ENCODE results near the gene NR1D2.

NR1D2 gene

GRCh38 chr3:23916152-23916885 is 28.8 kb upstream of the NR1D2 start (continued):
- TF ChIP-seq ZEB2 (tag by site-specific recombination; IDR thresholded peaks at IDR 0.05): no peak
- TF ChIP-seq ZNF133 (tag by site-specific recombination; IDR thresholded peaks at IDR 0.05): peak; percentile 20; the same call in 1 of the 2 replicates
- TF ChIP-seq ZNF18 (tag by site-specific recombination; IDR thresholded peaks at IDR 0.05): 0 out of 2 replicates have a peak, but pooled peaks have one; percentile 3
- TF ChIP-seq ZNF398 (tag by site-specific recombination; IDR thresholded peaks at IDR 0.05): 0 out of 2 replicates have a peak, but pooled peaks have one; percentile 9

GRCh38 chr3:23916886-23917678 is 28.0 kb upstream of the NR1D2 start, which contains the start of the genes NKIRAS1 and RPL15:
TSS of gene NKIRAS1 (minus strand) at chr3:23916990. CDS start at chr3:23910904, 6,086 bp downstream.
TSS of gene RPL15 (plus strand) at chr3:23917132. CDS start at chr3:23917860, 728 bp downstream.
- peaks cover 7% of the 10 kb centered on the region for H3K4me1 ChIP-seq (ENCODE audit: control insufficient read depth, insufficient read depth, low read length)
- ChIA-PET CTCF (interaction anchor here (0.7 kb wide), 1 partner anchor 28 kb away, joined by 4 read pairs; no protein-coding TSS in a partner anchor), POLR2A (interaction anchor here (0.6 to 2.1 kb wide), 46 partner anchors 8 to 714 kb away, joined by 3 to 24 read pairs (median 4); partner anchors contain the start of gene UBE2E2)
- peak within 1 kb of the TSS; percentile 100 for H3K4me3 ChIP-seq (ENCODE audit: low read depth, low read length)
- H3K27ac ChIP-seq (ENCODE audit: extremely low read depth, low read depth, low read length): peak within 1 kb of the TSS; percentile 98
- H3K36me3 ChIP-seq (ENCODE audit: control insufficient read depth in 2 of 2, insufficient read depth in 1 of 2, low read length in 2 of 2): peaks cover 3 to 45% of the 10 kb centered on the region in 2 experiments; a peak in 2 of 3 replicates
- H3K9me3 ChIP-seq (ENCODE audit: control insufficient read depth, insufficient read depth, low read depth, low read length): no peaks in the 10 kb centered on the region
- TF ChIP-seq ZBTB20 (tag by site-specific recombination; IDR thresholded peaks at IDR 0.05) (peak; percentile 94), KLF17 (tag by site-specific recombination; IDR thresholded peaks at IDR 0.05) (peak; percentile 91), ZNF155 (tag by site-specific recombination; IDR thresholded peaks at IDR 0.05) (no peak), ZNF645 (tag by site-specific recombination; IDR thresholded peaks at IDR 0.05) (peak; percentile 90; the same call in 1 of the 2 replicates), EGR2 (tag by site-specific recombination; IDR thresholded peaks at IDR 0.05; ENCODE audit: low read depth) (peak; percentile 51; the same call in 1 of the 2 replicates), ZNF138 (tag by site-specific recombination; IDR thresholded peaks at IDR 0.05; ENCODE audit: borderline replicate concordance) (no peak), ZNF433 (tag by site-specific recombination; IDR thresholded peaks at IDR 0.05; ENCODE audit: low read depth) (no peak), BCL11A (tag by site-specific recombination; IDR thresholded peaks at IDR 0.05; ENCODE audit: low read depth) (0 out of 2 replicates have a peak, but pooled peaks have one; percentile 15), INSM2 (tag by site-specific recombination; IDR thresholded peaks at IDR 0.05) (peak; percentile 60; the same call in 1 of the 2 replicates), REPIN1 (tag by site-specific recombination; IDR thresholded peaks at IDR 0.05; ENCODE audit: low read depth) (peak; percentile 91; the same call in 1 of the 2 replicates), ZSCAN16 (tag by site-specific recombination; IDR thresholded peaks at IDR 0.05) (no peak), ZNF501 (tag by site-specific recombination; IDR thresholded peaks at IDR 0.05) (peak; percentile 99), TSHZ1 (tag by site-specific recombination; IDR thresholded peaks at IDR 0.05; ENCODE audit: borderline replicate concordance) (peak; percentile 88), ZNF26 (tag by site-specific recombination; IDR thresholded peaks at IDR 0.05) (no peak)

Measured in HEK293 (cell line).